AG04450 (cell line): ENCODE results near the gene SV2C. TPM values are rescaled to one million over a fixed set of nuclear protein-coding genes. Genes with fewer than 3 reads are reported as not detected.

ENCODE experiments used
- CTCF ChIA-PET: fragments of 300-600, 350-600 bp; formaldehyde crosslinking; extraction: SDS; loops from one replicate; lab custom pipeline; 2022; ENCODE audit warnings: antibody characterized with exemption, inconsistent platforms; lab: Charles Lee
- POLR2A ChIA-PET: fragments of 350-600 bp; formaldehyde crosslinking; extraction: SDS; loops from one replicate; lab custom pipeline; 2021; ENCODE audit warnings: antibody characterized with exemption, inconsistent platforms; lab: Yijun Ruan, JAX
- DNase-seq: peaks from one replicate; pipeline ENCODE4 v3.0.0-alpha.2; 2011; ENCODE audit warnings: low read depth, low spot score
- H3K27ac ChIP-seq: one replicate; pipeline ENCODE4 v1.5.1; 2012; ENCODE audit warnings: low read depth, low read length, control low read depth
- H3K27me3 ChIP-seq: one replicate; pipeline ENCODE4 v1.6.0; 2012; ENCODE audit warnings: low read length; ENCODE audit not compliant: control insufficient read depth, insufficient read depth
- H3K4me3 ChIP-seq: 2 replicates; pipeline ENCODE4 v1.5.1; 2011; ENCODE audit warnings: mild to moderate bottlenecking, low read depth, low read length, control low read depth
- H3K9me3 ChIP-seq: 2 replicates; pipeline ENCODE4 v1.5.1; 2012; ENCODE audit warnings: low read length; ENCODE audit not compliant: control insufficient read depth, insufficient read depth
- CTCF ChIP-seq: IDR thresholded peaks from 2 replicates; pipeline ENCODE4 v1.5.1; 2011; ENCODE audit warnings: low read depth, low read length, control low read depth, inconsistent platforms
- polyA plus RNA-seq: library from polyadenylated mRNA; depleted of rRNA; stranded (reverse); fragments of >200 nt; gene quantifications from 2 replicates; pipeline ENCODE4 v1.2.3, GENCODE V29; 2011

SV2C gene
- polyA plus RNA-seq, 1 experiment = not detected

DNA sequence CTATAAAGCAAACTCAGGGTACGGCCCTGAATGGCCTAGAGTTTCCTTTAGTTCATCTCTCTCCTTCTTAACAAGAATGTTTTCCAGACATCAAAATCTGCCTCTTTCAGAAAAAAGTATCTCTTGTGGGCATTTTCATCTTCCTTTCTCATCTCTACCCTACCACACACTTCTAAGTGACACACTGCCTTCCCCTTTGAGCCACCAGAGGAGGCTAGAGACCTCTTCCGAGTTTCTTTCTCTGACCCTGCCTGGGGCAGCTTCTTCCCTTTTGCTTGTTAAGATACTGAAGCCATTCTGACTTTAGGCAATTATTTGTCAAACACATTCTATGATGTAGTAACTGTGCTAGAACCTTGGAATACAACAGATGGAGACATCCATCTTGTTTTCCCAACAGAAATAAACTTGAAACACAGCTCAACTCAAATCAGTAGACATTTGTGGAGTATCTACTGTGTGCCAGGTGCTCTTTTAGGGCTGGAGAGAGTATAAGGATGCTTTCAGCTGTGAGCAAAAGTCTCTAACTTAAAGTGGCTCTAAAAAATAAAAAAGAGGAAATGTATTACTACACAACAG, 8.6 kb upstream of the SV2C start:
- ChIA-PET POLR2A (no interaction called here), CTCF (no interaction called here)
- Histone ChIP-seq H3K27me3 (no peaks in the 10 kb centered on the region), H3K27ac (no peak overlapping the region), H3K4me3 (no peak overlapping the region), H3K9me3 (no peaks in the 10 kb centered on the region)
- TF ChIP-seq CTCF = peak; percentile 18; the same call in 1 of the 2 replicates
- DNase-seq = no peak

DNA sequence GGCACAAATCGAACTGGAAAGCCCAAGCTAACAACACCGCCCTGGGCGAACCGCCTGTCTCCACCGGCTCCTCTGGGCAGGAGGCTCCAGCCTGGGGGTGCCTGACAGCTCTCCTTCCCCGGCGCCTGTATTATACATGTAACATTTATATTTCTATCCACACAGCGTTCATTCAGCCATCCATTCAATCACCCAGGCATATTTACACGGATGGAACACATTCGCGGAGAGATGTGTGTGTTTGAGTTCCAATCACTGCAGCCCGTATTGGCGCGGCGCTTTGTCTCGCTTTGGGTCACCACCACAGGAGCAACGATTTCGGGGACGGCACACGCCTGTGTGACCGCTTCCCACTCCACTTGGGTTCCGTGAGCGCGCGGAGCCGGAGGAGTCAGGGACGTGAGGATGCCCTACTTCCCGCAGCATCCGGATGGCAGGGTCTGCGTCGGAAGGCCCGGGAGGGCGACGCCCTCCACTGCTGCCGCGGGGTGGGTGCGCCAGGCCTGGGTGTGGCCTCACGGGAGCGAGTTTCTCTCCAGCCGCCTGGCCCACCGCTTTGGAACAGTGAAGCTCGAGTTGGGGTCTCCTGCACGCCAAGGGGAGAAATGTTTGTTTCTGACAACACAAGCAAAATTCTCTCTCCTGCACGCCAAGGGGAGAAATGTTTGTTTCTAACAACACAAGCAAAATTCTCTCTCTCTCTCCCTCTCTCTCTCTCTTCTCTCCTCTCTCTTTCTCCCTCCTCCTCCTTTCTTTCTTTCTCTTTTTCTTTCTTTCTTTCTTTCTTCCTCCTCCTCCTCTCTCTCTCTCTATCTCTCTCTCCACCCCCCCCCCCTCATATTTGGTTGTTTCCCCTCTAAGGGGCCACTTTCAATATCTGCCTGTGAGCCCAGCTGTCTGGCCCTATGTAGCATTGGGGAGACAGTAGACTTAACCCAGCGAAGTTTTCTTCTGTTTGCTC, 1.1 kb upstream of the SV2C start:
- Histone ChIP-seq H3K4me3 (no peak overlapping the region), H3K27me3 (peaks cover 42% of the 10 kb centered on the region), H3K9me3 (no peaks in the 10 kb centered on the region; the same call in 1 of the 2 replicates), H3K27ac (no peak overlapping the region)
- POLR2A ChIA-PET = no interaction called here
- CTCF ChIA-PET = no interaction called here
- no peak for DNase-seq
- TF ChIP-seq CTCF = no peak

DNA sequence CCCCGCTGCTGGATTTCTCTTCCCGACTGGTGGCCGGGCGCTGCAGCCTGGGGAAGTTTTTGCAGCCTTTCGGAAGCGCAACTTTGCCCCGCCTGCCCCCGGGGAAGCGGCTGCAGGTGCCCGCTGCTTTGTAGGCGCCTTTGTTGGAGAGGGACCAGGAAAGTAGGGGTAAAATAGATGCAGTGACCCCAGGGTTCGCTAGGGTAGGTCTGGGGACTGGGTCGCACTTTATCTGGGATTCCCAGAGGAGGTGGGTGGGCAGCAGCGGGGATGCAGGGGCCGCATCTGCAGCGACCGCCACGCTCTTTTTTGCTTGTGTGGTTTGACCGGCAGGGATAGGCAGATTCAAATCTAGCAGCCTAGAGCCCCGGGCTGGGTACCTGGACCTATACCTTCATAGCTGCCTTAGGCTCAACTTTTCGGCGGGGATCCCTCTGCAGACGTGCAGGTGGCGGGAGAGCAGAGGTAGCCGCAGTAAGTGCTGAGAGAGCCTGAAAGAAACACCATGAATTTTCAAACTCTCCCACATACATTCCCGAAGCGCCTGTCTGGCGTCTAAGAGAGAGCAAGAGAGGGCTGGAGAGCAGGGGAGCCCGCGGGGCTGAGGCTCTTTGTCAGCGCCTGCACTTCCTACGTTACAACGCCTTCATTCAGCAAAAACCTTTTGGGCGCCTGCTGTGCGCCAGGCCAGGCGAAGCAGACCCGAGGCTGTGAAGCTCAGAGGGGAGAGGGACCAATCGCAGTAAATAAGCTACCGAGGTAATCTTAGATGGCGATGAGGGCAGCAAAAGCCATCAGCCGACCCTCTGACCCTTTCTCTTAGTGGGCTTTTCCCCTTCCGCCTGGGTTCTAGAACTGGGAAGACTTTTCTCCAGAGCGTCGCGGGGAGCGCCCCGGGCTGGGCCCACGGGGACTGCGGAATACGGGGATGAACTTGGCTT, 642 bp downstream of the SV2C start:
- Histone ChIP-seq H3K4me3 (no peak overlapping the region), H3K27ac (no peak overlapping the region), H3K9me3 (no peaks in the 10 kb centered on the region; the same call in 1 of the 2 replicates), H3K27me3 (peaks cover 45% of the 10 kb centered on the region)
- POLR2A ChIA-PET = no interaction called here
- CTCF ChIA-PET = no interaction called here
- no peak for DNase-seq
- TF ChIP-seq CTCF = no peak

- DNase-seq = no peak
- CTCF ChIA-PET = no interaction called here
- H3K4me3 ChIP-seq = no peak overlapping the region
Measured at GRCh38 chr5:76084496-76085242, 1.5 kb downstream of the SV2C start.

More at GRCh38 chr5:76084496-76085242, 1.5 kb downstream of the SV2C start:
- Histone ChIP-seq H3K9me3 (no peaks in the 10 kb centered on the region; the same call in 1 of the 2 replicates), H3K27me3 (peaks cover 45% of the 10 kb centered on the region), H3K27ac (no peak overlapping the region)
- POLR2A ChIA-PET = no interaction called here
- no peak for TF ChIP-seq CTCF
